ENCODE data around the gene IL11RA.

DNA sequence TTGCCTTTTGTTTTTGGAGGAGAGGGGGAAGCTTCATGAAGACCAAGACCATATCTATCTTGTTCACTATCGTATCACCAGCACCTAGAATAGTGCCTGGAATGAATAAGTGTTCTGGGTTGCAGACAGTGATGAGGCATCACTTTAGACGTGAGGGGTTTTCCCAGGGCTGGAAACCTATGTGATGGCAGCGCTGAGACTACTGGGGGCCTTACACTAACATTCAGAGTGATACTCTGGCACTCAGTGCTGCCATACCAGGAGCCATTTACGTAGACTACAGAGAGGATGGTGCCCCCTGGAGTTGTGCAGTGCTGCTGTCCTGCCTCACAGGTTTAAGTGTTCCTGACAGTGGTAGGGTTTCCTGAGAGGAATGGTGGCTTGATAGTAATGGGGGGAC, 32.2 kb downstream of the IL11RA start:
- TF ChIP-seq CTCF (IDR thresholded peaks at IDR 0.05; ENCODE audit: extremely low read depth in 1 of 2, insufficient read depth in 1 of 2, low read depth in 1 of 2, low read length in 2 of 2): no peak
- no peak for TF ChIP-seq POLR2A (IDR thresholded peaks at IDR 0.05; ENCODE audit: low read depth, low read length)
